ENCODE measurements around the gene ZIC3.

ZIC3 gene

DNA sequence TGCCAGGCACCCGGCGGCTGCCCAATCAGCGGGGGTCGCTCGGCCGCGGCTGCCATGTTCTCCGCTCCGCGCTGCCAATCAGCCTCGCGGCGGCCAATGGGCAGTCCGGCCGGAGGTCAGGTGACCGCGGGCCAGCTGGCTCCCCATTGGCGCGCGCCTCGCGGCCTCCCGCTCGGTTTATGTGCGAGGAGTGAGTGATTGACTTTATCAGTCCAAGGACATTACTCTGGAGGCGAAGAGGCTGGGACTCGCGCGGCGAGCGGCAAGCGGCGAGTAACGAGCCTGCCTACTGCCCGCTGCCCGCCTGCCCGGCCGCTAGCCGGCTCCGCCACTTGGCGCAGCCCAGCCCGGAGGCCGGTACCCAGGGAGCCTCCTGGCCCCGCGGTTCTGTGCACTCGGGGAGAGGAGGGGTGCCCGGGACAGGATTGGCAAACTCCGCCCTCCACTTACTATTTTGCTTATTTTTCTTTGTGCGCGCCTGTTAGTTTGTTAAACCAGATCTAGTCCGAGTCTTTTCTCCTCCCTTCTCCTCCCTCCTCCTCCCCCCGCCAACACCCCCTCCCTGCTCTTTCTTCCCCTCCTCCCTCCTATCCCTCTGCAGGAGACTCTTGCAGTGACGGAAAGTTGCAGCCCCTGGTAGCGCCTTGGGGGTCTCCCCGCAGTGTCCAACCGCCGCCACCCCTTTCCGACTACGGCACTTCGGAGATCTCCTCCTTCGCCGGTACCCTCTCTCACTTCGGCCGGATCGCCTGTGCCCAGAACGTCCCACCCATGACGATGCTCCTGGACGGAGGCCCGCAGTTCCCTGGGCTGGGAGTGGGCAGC is at the start of gene ZIC3:
Gene ZIC3, plus strand, starts transcription at position 207 of the 825 bp plus-strand sequence. Its CDS starts 565 bp downstream, at position 772.
- Mint-ChIP-seq H3K9me3 (peaks cover 31% of the 10 kb centered on the region), H3K4me3 (peak within 1 kb of the TSS; percentile 86), H3K4me1 (peaks cover 60% of the 10 kb centered on the region), H3K27me3 (ENCODE audit: low read depth, poor library complexity) (peaks cover 55% of the 10 kb centered on the region), H3K27ac (peak within 1 kb of the TSS; percentile 11), H3K36me3 (ENCODE audit: low read depth) (no peaks in the 10 kb centered on the region)
- DNase-seq, result peak; percentile 80
- TF ChIP-seq, protein P1, sequence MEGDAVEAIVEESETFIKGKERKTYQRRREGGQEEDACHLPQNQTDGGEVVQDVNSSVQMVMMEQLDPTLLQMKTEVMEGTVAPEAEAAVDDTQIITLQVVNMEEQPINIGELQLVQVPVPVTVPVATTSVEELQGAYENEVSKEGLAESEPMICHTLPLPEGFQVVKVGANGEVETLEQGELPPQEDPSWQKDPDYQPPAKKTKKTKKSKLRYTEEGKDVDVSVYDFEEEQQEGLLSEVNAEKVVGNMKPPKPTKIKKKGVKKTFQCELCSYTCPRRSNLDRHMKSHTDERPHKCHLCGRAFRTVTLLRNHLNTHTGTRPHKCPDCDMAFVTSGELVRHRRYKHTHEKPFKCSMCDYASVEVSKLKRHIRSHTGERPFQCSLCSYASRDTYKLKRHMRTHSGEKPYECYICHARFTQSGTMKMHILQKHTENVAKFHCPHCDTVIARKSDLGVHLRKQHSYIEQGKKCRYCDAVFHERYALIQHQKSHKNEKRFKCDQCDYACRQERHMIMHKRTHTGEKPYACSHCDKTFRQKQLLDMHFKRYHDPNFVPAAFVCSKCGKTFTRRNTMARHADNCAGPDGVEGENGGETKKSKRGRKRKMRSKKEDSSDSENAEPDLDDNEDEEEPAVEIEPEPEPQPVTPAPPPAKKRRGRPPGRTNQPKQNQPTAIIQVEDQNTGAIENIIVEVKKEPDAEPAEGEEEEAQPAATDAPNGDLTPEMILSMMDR (IDR thresholded peaks at IDR 0.05), result no peak

DNA sequence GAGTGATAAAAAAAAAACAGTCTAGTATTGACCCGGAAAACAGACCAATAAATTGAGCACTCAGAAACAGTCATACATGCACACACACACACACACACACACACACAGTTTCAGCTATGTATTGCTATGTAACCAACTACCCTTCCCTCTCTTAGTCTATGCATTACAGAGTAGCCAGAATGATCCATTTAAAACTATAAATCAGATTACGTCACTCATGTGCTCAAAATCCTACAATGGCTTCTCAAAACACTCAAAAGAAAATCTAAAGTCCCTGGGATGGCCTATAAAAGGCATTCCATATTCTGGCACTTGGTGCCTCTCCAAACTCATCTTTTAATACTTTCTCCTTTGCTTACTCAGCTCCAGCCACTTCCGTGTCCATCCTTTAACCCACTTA is 46.5 kb upstream of the ZIC3 start:
- Mint-ChIP-seq H3K27me3 (ENCODE audit: low read depth, poor library complexity) (peaks cover 3% of the 10 kb centered on the region), H3K4me3 (no peak overlapping the region), H3K9me3 (peaks cover 14% of the 10 kb centered on the region), H3K27ac (no peak overlapping the region), H3K4me1 (no peaks in the 10 kb centered on the region), H3K36me3 (ENCODE audit: low read depth) (no peaks in the 10 kb centered on the region)
- TF ChIP-seq, protein P1 (IDR thresholded peaks at IDR 0.05), result no peak
- no peak for DNase-seq

DNA sequence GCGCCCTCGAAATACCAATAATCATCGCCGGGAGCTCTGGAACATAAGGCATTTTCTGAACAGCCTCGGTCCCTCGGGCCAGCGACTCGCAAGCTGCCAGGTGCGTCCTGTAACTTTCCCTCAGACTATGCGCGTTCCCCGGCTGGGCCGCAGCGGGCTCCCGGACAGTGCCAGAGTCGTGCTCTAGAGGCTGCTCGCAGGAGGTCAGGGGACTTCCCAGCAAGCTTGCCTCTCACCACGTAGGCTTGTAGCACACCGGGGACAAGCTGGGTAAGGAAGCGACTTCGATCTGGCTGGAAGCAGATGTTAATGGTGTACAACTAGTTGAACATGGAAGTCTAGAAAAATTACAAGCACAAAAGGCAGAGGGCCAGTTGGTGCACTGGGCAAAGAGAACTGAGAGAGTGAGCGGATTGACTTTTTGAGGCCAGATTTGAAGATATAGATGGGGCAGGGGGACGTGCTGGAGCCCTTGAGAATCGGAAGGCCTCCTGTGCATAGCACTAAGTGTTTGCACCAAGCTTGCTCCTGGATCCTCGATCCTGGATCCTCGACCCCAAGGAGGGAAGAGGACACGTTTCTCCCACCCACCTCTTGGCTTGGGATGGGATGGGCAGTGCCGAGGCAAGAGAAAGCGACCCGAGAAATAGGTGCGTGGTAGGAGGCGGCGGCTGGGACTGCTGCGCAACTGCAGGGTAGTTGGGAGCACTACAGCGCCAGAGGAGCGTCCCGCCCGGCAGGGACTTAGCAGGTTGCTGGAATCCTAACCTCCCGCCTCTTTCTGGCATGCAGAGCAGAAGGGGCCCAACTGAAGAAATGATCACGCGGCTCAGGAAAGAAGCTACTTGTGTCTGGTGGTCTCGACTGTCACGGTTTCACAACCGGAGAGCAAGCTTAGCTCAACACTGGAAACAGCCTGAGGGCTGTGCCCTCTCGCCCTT is 19.9 kb upstream of the ZIC3 start:
- Mint-ChIP-seq H3K4me3 (no peak overlapping the region), H3K27me3 (ENCODE audit: low read depth, poor library complexity) (peaks cover 80% of the 10 kb centered on the region), H3K36me3 (ENCODE audit: low read depth) (no peaks in the 10 kb centered on the region), H3K9me3 (peaks cover 26% of the 10 kb centered on the region), H3K4me1 (peaks cover 16% of the 10 kb centered on the region), H3K27ac (no peak overlapping the region)
- DNase-seq, result no peak
- TF ChIP-seq, protein P1 (IDR thresholded peaks at IDR 0.05), result no peak

DNA sequence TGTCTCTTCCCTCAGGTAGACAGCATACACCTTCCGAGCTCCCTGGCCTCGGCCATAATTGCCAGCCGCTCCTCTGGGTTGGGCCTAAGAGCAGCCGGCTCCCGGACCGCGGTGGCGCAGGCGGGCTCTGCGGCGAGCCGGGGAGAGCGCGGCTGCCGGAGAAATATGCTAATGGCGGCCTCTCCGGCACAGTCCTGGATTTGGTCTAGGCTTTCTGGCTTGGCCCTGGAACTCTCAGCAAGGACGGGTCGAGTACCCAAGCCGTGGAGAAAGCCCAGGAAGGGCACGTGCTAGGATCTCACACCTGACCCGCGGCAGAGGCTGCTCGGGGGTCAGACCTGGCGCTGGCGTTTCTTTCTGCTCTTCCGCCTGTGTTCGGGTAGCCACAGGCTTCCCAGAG is 18.6 kb upstream of the ZIC3 start:
- Mint-ChIP-seq H3K27me3 (ENCODE audit: low read depth, poor library complexity) (peaks cover 92% of the 10 kb centered on the region), H3K36me3 (ENCODE audit: low read depth) (no peaks in the 10 kb centered on the region), H3K4me3 (no peak overlapping the region), H3K4me1 (peaks cover 16% of the 10 kb centered on the region), H3K27ac (no peak overlapping the region), H3K9me3 (peaks cover 31% of the 10 kb centered on the region)
- TF ChIP-seq, protein P1 (IDR thresholded peaks at IDR 0.05), result no peak
- DNase-seq, result peak; percentile 34

GRCh38 chrX:137548261-137548660 is 17.7 kb upstream of the ZIC3 start:
- TF ChIP-seq, protein P1 (IDR thresholded peaks at IDR 0.05), result no peak
- no peaks in the 10 kb centered on the region for H3K36me3 Mint-ChIP-seq (ENCODE audit: low read depth)
- DNase-seq, result no peak
- peaks cover 38% of the 10 kb centered on the region for H3K9me3 Mint-ChIP-seq
- peaks cover 16% of the 10 kb centered on the region for H3K4me1 Mint-ChIP-seq
- H3K4me3 Mint-ChIP-seq, result peak overlapping the region; percentile 30
- H3K27me3 Mint-ChIP-seq (ENCODE audit: low read depth, poor library complexity), result peaks cover 96% of the 10 kb centered on the region
- no peak overlapping the region for H3K27ac Mint-ChIP-seq

Data from nephron progenitor cell (in vitro differentiated cells).